ENCODE measurements around the gene DNER. TPM values are rescaled to one million over a fixed set of nuclear protein-coding genes. Genes with fewer than 3 reads are reported as not detected.

DNER gene
- total and polyA plus RNA-seq, 2 experiments from 2014 or later, result 4.7 to 8.8 TPM

GRCh38 chr2:229622495-229623355 lies 91.6 kb downstream of the DNER start:
- no peak for TF ChIP-seq EZH2 (IDR thresholded peaks at IDR 0.05; ENCODE audit: low read depth, unreplicated experiment)
- TF ChIP-seq JUNB (IDR thresholded peaks at IDR 0.05; ENCODE audit: unreplicated experiment), result no peak
- no peak for TF ChIP-seq CTCF (conservative IDR thresholded peaks at IDR 0.05; ENCODE audit: low read depth in 2 of 2)
- no peak for TF ChIP-seq EZH2phosphoT487 (IDR thresholded peaks at IDR 0.05; ENCODE audit: unreplicated experiment)
- TF ChIP-seq ETS1 (IDR thresholded peaks at IDR 0.05), result no peak
- no peak for TF ChIP-seq ZNF331 (CRISPR knock-in tag; IDR thresholded peaks at IDR 0.05; ENCODE audit: low read depth)
- TF ChIP-seq ZNF462 (CRISPR knock-in tag; IDR thresholded peaks at IDR 0.05), result no peak
- no peak for TF ChIP-seq CREB1 (CRISPR knock-in tag; IDR thresholded peaks at IDR 0.05; ENCODE audit: low read depth)
- TF ChIP-seq REST (IDR thresholded peaks at IDR 0.05; ENCODE audit: unreplicated experiment), result no peak
- TF ChIP-seq NANOG (IDR thresholded peaks at IDR 0.05; ENCODE audit: borderline replicate concordance), result no peak
- TF ChIP-seq POLR2AphosphoS5 (IDR thresholded peaks at IDR 0.05; ENCODE audit: low read depth), result no peak
- no peak for TF ChIP-seq STAT1 (IDR thresholded peaks at IDR 0.05; ENCODE audit: unreplicated experiment)
- no peak for TF ChIP-seq ZNF114 (CRISPR knock-in tag; IDR thresholded peaks at IDR 0.05)
- no peaks in the 10 kb centered on the region for H3K27me3 ChIP-seq (ENCODE audit: insufficient read depth)
- no peak overlapping the region for H3K27ac Mint-ChIP-seq
- peaks cover 8% of the 10 kb centered on the region for H3K27me3 Mint-ChIP-seq (ENCODE audit: insufficient read depth, low read depth, poor library complexity)
- no peak for ATAC-seq
- no peaks in the 10 kb centered on the region for H3F3A ChIP-seq (replicated peaks; ENCODE audit: low read depth)
- no peak overlapping the region for H3K4me3 ChIP-seq
- no peaks in the 10 kb centered on the region; the same call in 1 of the 2 replicates for H4K20me1 ChIP-seq (replicated peaks; ENCODE audit: insufficient read depth)
- no peaks in the 10 kb centered on the region for H3K36me3 Mint-ChIP-seq (ENCODE audit: low read depth)
- H3K36me3 ChIP-seq (ENCODE audit: insufficient read depth), result no peaks in the 10 kb centered on the region
- H3K4me2 ChIP-seq, result no peak overlapping the region
- no peak overlapping the region for H2AFZ ChIP-seq
- no peaks in the 10 kb centered on the region; the same call in 1 of the 2 replicates for H3K4me1 ChIP-seq (ENCODE audit: insufficient read depth)
- H3K4me3 Mint-ChIP-seq, result no peak overlapping the region
- peaks cover 17% of the 10 kb centered on the region; the same call in 2 of the 3 replicates for H3K4me1 Mint-ChIP-seq
- no peak for DNase-seq (ENCODE audit: low spot score)
- 0 out of 2 replicates have a peak, but pooled peaks cover 8% of the 10 kb centered on the region for H3K9me2 ChIP-seq (ENCODE audit: insufficient read depth)
- H3K9me3 Mint-ChIP-seq, result no peaks in the 10 kb centered on the region; the same call in 1 of the 3 replicates
- H3K79me2 ChIP-seq (replicated peaks; ENCODE audit: insufficient read depth), result no peaks in the 10 kb centered on the region
- no peak overlapping the region for H3K27ac ChIP-seq (ENCODE audit: low read depth)

Data from GM23338 (cell line).